BE2C (cell line): ENCODE measurements around the gene NFS1.

Experiments used
- DNase-seq: peaks from one replicate; pipeline ENCODE4 v3.0.0-alpha.2; 2020
- H3K27me3 ChIP-seq: fragments of 250-450 bp; sonication (Bioruptor Pico); 2 replicates; pipeline ENCODE4 v1.5.1; 2020; ENCODE audit warnings: mild to moderate bottlenecking
- H3K36me3 ChIP-seq: fragments of 250-450 bp; sonication (Bioruptor Pico); 2 replicates; pipeline ENCODE4 v1.5.1; 2020; ENCODE audit warnings: mild to moderate bottlenecking
- H3K4me1 ChIP-seq: fragments of 250-450 bp; sonication (Bioruptor Pico); 2 replicates; pipeline ENCODE4 v1.5.1; 2020
- H3K4me3 ChIP-seq: 2 replicates; pipeline ENCODE4 v1.5.1; 2011; ENCODE audit warnings: low read depth, low read length
- H3K9me3 ChIP-seq: fragments of 250-450 bp; sonication (Bioruptor Pico); 2 replicates; pipeline ENCODE4 v1.5.1; 2020
- CTCF ChIP-seq: IDR thresholded peaks from 2 replicates; pipeline ENCODE4 v1.5.1; 2012; ENCODE audit warnings: mild to moderate bottlenecking, low read depth, low read length

Gene NFS1

GRCh38 chr20:35625584-35626385 is 73.4 kb downstream of the NFS1 start:
- H3K9me3 ChIP-seq = no peaks in the 10 kb centered on the region
- H3K27me3 ChIP-seq = no peaks in the 10 kb centered on the region
- peaks cover 49% of the 10 kb centered on the region for H3K36me3 ChIP-seq

GRCh38 chr20:35621560-35621946 is 77.6 kb downstream of the NFS1 start:
- no peak for DNase-seq
- TF ChIP-seq CTCF = peak; percentile 33; the same call in 1 of the 2 replicates

More at GRCh38 chr20:35625584-35626385, 73.4 kb downstream of the NFS1 start:
- no peak for TF ChIP-seq CTCF
- no peak for DNase-seq
- Histone ChIP-seq H3K4me3 (no peak overlapping the region), H3K4me1 (no peaks in the 10 kb centered on the region)

GRCh38 chr20:35620818-35621559 is 78.2 kb downstream of the NFS1 start:
- DNase-seq = no peak
- no peak for TF ChIP-seq CTCF
- H3K4me1 ChIP-seq = peaks cover 9% of the 10 kb centered on the region
- no peaks in the 10 kb centered on the region for H3K9me3 ChIP-seq
- no peaks in the 10 kb centered on the region for H3K27me3 ChIP-seq
- H3K36me3 ChIP-seq = peaks cover 14% of the 10 kb centered on the region
- no peak overlapping the region for H3K4me3 ChIP-seq

More at GRCh38 chr20:35621560-35621946, 77.6 kb downstream of the NFS1 start:
- H3K9me3 ChIP-seq = no peaks in the 10 kb centered on the region
- no peaks in the 10 kb centered on the region for H3K27me3 ChIP-seq
- no peak overlapping the region for H3K4me3 ChIP-seq
- peaks cover 9% of the 10 kb centered on the region for H3K4me1 ChIP-seq
- H3K36me3 ChIP-seq = peaks cover 19% of the 10 kb centered on the region

GRCh38 chr20:35619196-35620095 is 79.7 kb downstream of the NFS1 start:
- TF ChIP-seq CTCF = peak; percentile 71
- H3K36me3 ChIP-seq = no peaks in the 10 kb centered on the region; the same call in 1 of the 2 replicates
- DNase-seq = peak; percentile 91
- no peaks in the 10 kb centered on the region for H3K27me3 ChIP-seq
- no peaks in the 10 kb centered on the region for H3K9me3 ChIP-seq
- peak overlapping the region; percentile 80 for H3K4me3 ChIP-seq
- peaks cover 9% of the 10 kb centered on the region for H3K4me1 ChIP-seq

- peak; percentile 31 for DNase-seq
- Histone ChIP-seq H3K27me3 (no peaks in the 10 kb centered on the region), H3K4me3 (peak overlapping the region; percentile 80), H3K4me1 (peaks cover 9% of the 10 kb centered on the region), H3K9me3 (no peaks in the 10 kb centered on the region), H3K36me3 (no peaks in the 10 kb centered on the region; the same call in 1 of the 2 replicates)
- TF ChIP-seq CTCF = no peak
These were observed 80.7 kb downstream of the NFS1 start for GRCh38 chr20:35618263-35619131.
